NT2/D1 (cell line): ENCODE measurements around the gene GLMN.

Experiments
- SUZ12 ChIP-seq: IDR thresholded peaks from 2 replicates; pipeline ENCODE4 v1.6.1; 2011; ENCODE audit not compliant: insufficient read length, insufficient read depth; ENCODE audit errors: extremely low read depth
- YY1 ChIP-seq: IDR thresholded peaks from 2 replicates; pipeline ENCODE4 v1.6.1; 2011; ENCODE audit not compliant: insufficient read length, insufficient read depth
- ZNF274 ChIP-seq: IDR thresholded peaks from 2 replicates; pipeline ENCODE4 v1.6.1; 2011; ENCODE audit warnings: mild to moderate bottlenecking, low read depth, low read length

GRCh38 chr1:92230736-92231135 is 68.1 kb downstream of the GLMN start:
- no peak for TF ChIP-seq YY1
- no peak for TF ChIP-seq SUZ12
- no peak for TF ChIP-seq ZNF274
